Uterus (tissue), 4 donors: ENCODE data around the gene ACKR2. TPM values are rescaled to one million over a fixed set of nuclear protein-coding genes. Genes with fewer than 3 reads are reported as not detected.
A peak's percentile ranks its signal among the peaks of the same experiment; 100 is the strongest.

Source experiments
- DNase-seq, 2 donors: peaks; one replicate each; pipeline ENCODE4 v3.0.0-alpha.2; 2019 to 2020
- H3K27ac ChIP-seq, 2 donors: fragments of 200-600 bp; sonication (generic); 1 replicate in 1 of 2; 2 replicates in 1 of 2; pipeline ENCODE4 v1.5.1; 2016 to 2018
- H3K27me3 ChIP-seq, 2 donors: fragments of 200-600 bp; sonication (generic); one replicate each; pipeline ENCODE4 v1.5.1; 2018 to 2019; ENCODE audit warnings: control low read depth in 1 of 2
- H3K36me3 ChIP-seq, 2 donors: fragments of 200-600 bp; sonication (generic); one replicate each; pipeline ENCODE4 v1.5.1; 2019; ENCODE audit warnings: control low read depth in 1 of 2
- H3K4me1 ChIP-seq, 2 donors: fragments of 200-600 bp; sonication (generic); one replicate each; pipeline ENCODE4 v1.5.1; 2018 to 2019; ENCODE audit warnings: control low read depth in 1 of 2
- H3K4me3 ChIP-seq, 2 donors: fragments of 200-600 bp; sonication (generic); 1 replicate in 1 of 2; 2 replicates in 1 of 2; pipeline ENCODE4 v1.5.1; 2018 to 2019; ENCODE audit warnings: mild to moderate bottlenecking in 1 of 2
- H3K9me3 ChIP-seq, 2 donors: fragments of 200-600 bp; sonication (generic); one replicate each; pipeline ENCODE4 v1.5.1; 2019; ENCODE audit warnings: control low read depth in 1 of 2
- POLR2A ChIP-seq, 2 donors: fragments of 450-650 bp; IDR thresholded peaks; one replicate each; pipeline ENCODE4 v1.6.1; 2016; ENCODE audit warnings: antibody characterized with exemption in 2 of 2, mild to moderate bottlenecking in 1 of 2, moderate library complexity in 1 of 2
- intact Hi-C: fragments of 100-400 bp; cut with DNase I; formaldehyde crosslinking; loops from one replicate; pipeline ENCODE4 v1.15.1; 2023; ENCODE audit warnings: low total_unique reads
- total RNA-seq, 4 donors: library from RNA; depleted of rRNA in 3 of 4; stranded (reverse); fragments of >200 nt in 3 of 4; gene quantifications; one replicate each; pipeline versions ENCODE4 v1.1.0 to v1.2.4, GENCODE V29; 2014 to 2023
- TF ChIP-seq, protein P1 (sequence below), 4 experiments: fragments of 200-600 bp in 2 of 4; fragments of 450-650 bp in 2 of 4; sonication (generic) in 2 of 4; IDR thresholded peaks; one replicate each; pipeline ENCODE4 v1.5.1; 2016 to 2019; ENCODE audit warnings: antibody characterized with exemption in 4 of 4, mild to moderate bottlenecking in 2 of 4, moderate library complexity in 1 of 4
- donor health status: DM: yes; HTN: yes; CAD: no.

Gene ACKR2
- total RNA-seq, 4 donors from 2014 or later: 1.5 to 8.7 (median 4.7) TPM

DNA sequence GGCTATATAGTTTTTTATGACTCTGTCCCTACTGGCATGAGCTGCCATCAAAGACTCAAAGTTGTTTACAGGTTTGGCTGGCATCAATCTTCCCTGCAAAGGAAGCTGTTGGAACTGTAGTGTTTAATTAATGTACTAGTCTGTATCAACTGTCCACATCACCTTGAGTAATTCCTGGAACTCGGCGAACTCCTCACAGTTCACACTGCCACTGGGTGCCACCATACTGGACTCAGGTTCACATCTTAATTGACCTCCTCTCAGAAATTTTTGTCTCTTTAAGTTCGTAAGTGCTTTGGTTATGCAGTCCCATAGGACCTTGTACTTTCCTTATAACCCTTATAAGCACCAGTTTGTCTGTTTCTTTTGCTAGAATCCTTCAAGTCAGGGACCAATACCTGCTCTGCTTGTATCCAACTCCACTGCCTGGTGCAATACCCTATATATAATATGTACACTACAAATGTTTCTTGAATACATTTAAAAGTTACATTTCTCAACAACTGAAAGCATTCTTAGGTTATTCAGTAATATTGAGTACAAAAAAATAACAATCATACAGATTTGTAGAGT lies 8.1 kb upstream of the ACKR2 start:
- H3K4me3 ChIP-seq: no peak overlapping the region
- no peak overlapping the region for H3K27ac ChIP-seq
- intact Hi-C loops: no loop called here
- H3K4me1 ChIP-seq: peaks cover 0 to 13% of the 10 kb centered on the region in 2 donors
- no peaks in the 10 kb centered on the region for H3K27me3 ChIP-seq
- no peak for TF ChIP-seq POLR2A (IDR thresholded peaks at IDR 0.05)
- TF ChIP-seq, protein P1, sequence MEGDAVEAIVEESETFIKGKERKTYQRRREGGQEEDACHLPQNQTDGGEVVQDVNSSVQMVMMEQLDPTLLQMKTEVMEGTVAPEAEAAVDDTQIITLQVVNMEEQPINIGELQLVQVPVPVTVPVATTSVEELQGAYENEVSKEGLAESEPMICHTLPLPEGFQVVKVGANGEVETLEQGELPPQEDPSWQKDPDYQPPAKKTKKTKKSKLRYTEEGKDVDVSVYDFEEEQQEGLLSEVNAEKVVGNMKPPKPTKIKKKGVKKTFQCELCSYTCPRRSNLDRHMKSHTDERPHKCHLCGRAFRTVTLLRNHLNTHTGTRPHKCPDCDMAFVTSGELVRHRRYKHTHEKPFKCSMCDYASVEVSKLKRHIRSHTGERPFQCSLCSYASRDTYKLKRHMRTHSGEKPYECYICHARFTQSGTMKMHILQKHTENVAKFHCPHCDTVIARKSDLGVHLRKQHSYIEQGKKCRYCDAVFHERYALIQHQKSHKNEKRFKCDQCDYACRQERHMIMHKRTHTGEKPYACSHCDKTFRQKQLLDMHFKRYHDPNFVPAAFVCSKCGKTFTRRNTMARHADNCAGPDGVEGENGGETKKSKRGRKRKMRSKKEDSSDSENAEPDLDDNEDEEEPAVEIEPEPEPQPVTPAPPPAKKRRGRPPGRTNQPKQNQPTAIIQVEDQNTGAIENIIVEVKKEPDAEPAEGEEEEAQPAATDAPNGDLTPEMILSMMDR (IDR thresholded peaks at IDR 0.05): no peak
- H3K9me3 ChIP-seq: no peaks in the 10 kb centered on the region
- H3K36me3 ChIP-seq: no peaks in the 10 kb centered on the region
- no peak for DNase-seq

GRCh38 chr3:42801784-42802183 lies 7.5 kb upstream of the ACKR2 start:
- Histone ChIP-seq H3K4me1 (peaks cover 0 to 13% of the 10 kb centered on the region in 2 donors), H3K9me3 (no peaks in the 10 kb centered on the region), H3K27ac (peak overlapping the region in 1 of 2 donors; percentile 90), H3K36me3 (no peaks in the 10 kb centered on the region), H3K27me3 (no peaks in the 10 kb centered on the region), H3K4me3 (no peak overlapping the region)
- no peak for TF ChIP-seq POLR2A (IDR thresholded peaks at IDR 0.05)
- TF ChIP-seq, protein P1 (IDR thresholded peaks at IDR 0.05): no peak
- no peak for DNase-seq
- intact Hi-C loops: no loop called here

DNA sequence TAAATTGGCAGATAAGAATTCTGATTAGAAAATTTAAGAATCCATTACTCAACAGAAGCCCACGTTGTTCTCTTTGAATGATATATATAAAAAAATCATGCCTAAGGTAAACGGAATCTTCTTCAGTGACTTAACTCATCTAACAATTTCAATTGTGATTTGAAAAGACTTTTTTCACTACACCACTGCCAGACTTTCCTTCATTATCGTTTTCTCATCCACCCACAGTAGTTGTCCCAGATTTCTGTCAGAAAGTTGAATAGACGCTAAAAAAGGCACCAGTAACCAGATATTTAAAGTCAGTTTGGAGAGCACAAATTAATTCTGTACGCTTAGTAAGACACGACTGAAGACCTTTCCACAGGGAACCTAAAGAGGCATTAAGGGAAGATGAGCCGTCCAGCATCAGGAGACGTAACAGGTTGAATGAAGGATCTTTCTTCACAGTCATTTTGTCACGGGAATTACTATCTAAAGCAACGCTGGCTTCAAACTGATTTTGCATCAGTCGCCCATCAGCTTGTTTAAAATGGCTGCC lies 6.3 kb upstream of the ACKR2 start:
- peak overlapping the region; percentile 90 to 96 for H3K27ac ChIP-seq
- no peaks in the 10 kb centered on the region for H3K36me3 ChIP-seq
- no peaks in the 10 kb centered on the region for H3K27me3 ChIP-seq
- H3K9me3 ChIP-seq: no peaks in the 10 kb centered on the region
- TF ChIP-seq, protein P1 (IDR thresholded peaks at IDR 0.05): no peak
- no peak for TF ChIP-seq POLR2A (IDR thresholded peaks at IDR 0.05)
- H3K4me1 ChIP-seq: peaks cover 0 to 13% of the 10 kb centered on the region in 2 donors
- intact Hi-C loops: no loop called here
- DNase-seq: no peak
- peak overlapping the region; percentile 69 to 75 for H3K4me3 ChIP-seq

- peak overlapping the region; percentile 90 to 96 for H3K27ac ChIP-seq
- TF ChIP-seq POLR2A (IDR thresholded peaks at IDR 0.05): no peak
- TF ChIP-seq, protein P1 (IDR thresholded peaks at IDR 0.05): no peak
- H3K4me3 ChIP-seq: peak overlapping the region; percentile 69 to 75
- intact Hi-C loops: no loop called here
- H3K36me3 ChIP-seq: no peaks in the 10 kb centered on the region
- H3K27me3 ChIP-seq: no peaks in the 10 kb centered on the region
- DNase-seq: peak in 1 of 2 donors; percentile 33
- H3K9me3 ChIP-seq: no peaks in the 10 kb centered on the region
- H3K4me1 ChIP-seq: peaks cover 0 to 13% of the 10 kb centered on the region in 2 donors
These were observed 5.7 kb upstream of the ACKR2 start for GRCh38 chr3:42803414-42804105.
